A549 (cell line): ENCODE results near the gene THRAP3. TPM values are rescaled to one million over a fixed set of nuclear protein-coding genes. Genes with fewer than 3 reads are reported as not detected.

ENCODE experiments used
- ATAC-seq, 2 experiments: fragments of 200-7000 bp in 1 of 2; fragments of >200 bp in 1 of 2; cut with Nextera tagmentation in 1 of 2; cut with Tn5 transposase in 1 of 2; 3 replicates each; pipeline versions ENCODE4 v1.8.0 to v1.9.1; 2018 to 2020; ENCODE audit warnings: mild to moderate bottlenecking in 1 of 2, moderate library complexity in 1 of 2
- CTCF ChIA-PET: fragments of 300-600 bp; sonication (Branson Sonifier 250); formaldehyde crosslinking; extraction: SDS; loops from one replicate; lab custom pipeline; 2021; ENCODE audit warnings: antibody characterized with exemption, inconsistent platforms; lab: Yijun Ruan, JAX
- POLR2A ChIA-PET: fragments of 350-600 bp; formaldehyde crosslinking; extraction: SDS; loops from one replicate; lab custom pipeline; 2021; ENCODE audit warnings: antibody characterized with exemption, inconsistent platforms; lab: Yijun Ruan, JAX
- DNase-seq, 2 experiments: peaks; one replicate each; pipeline versions ENCODE4 v3.0.0 to v3.0.0-alpha.2; 2011 to 2016; ENCODE audit warnings: low read depth in 1 of 2, low spot score in 1 of 2
- FAIRE-seq: peaks from 2 replicates; lab custom pipeline; 2011; peaks lifted over from hg19 to GRCh38; lab: Jason Lieb, UNC
- H3K27ac ChIP-seq, 2 experiments: fragments of >200 bp; sonication (Bioruptor Twin); formaldehyde crosslinking; 3 replicates each; pipeline ENCODE4 v1.5.1; 2016 to 2017
- H3K4me1 ChIP-seq: fragments of >200 bp; sonication (Bioruptor Twin); formaldehyde crosslinking; 3 replicates; pipeline ENCODE4 v1.6.1; 2016
- H3K4me2 ChIP-seq: fragments of >200 bp; sonication (Bioruptor Twin); formaldehyde crosslinking; 3 replicates; pipeline ENCODE4 v1.6.1; 2016
- H3K4me3 ChIP-seq: fragments of >200 bp; sonication (Bioruptor Twin); formaldehyde crosslinking; 3 replicates; pipeline ENCODE4 v1.5.1; 2016
- H3K9me3 ChIP-seq: fragments of >200 bp; sonication (Bioruptor Twin); formaldehyde crosslinking; 3 replicates; pipeline ENCODE4 v1.6.1; 2016
- BHLHE40 ChIP-seq: IDR thresholded peaks from 2 replicates; pipeline ENCODE4 v1.6.1; 2012; ENCODE audit warnings: low read depth, low read length, inconsistent platforms
- CBX2 ChIP-seq: fragments of 200-600 bp; sonication (generic); IDR thresholded peaks from 2 replicates; pipeline ENCODE4 v1.6.1; 2016; ENCODE audit warnings: low read depth, mild to moderate bottlenecking, borderline replicate concordance
- CBX8 ChIP-seq: fragments of 200-600 bp; sonication (generic); IDR thresholded peaks from 2 replicates; pipeline ENCODE4 v1.6.1; 2016
- CEBPB ChIP-seq, 2 experiments: fragments of >200 bp in 1 of 2; sonication (Bioruptor Twin) in 1 of 2; formaldehyde crosslinking in 1 of 2; IDR thresholded peaks; 2 replicates each; pipeline ENCODE4 v1.6.1; 2012 to 2016
- CHD4 ChIP-seq: fragments of 200-600 bp; sonication (generic); IDR thresholded peaks from 2 replicates; pipeline ENCODE4 v1.6.1; 2016; ENCODE audit warnings: antibody characterized with exemption, mild to moderate bottlenecking, borderline replicate concordance
- EHF ChIP-seq: fragments of 250-450 bp; sonication (Bioruptor Pico); IDR thresholded peaks from 2 replicates; pipeline ENCODE4 v1.5.0; 2020; ENCODE audit warnings: mild to moderate bottlenecking
- ESRRA ChIP-seq: fragments of 150-350 bp; IDR thresholded peaks from 2 replicates; pipeline ENCODE4 v1.6.1; 2014; ENCODE audit warnings: mild to moderate bottlenecking, low read length, borderline replicate concordance
- FOXS1 ChIP-seq: fragments of 250-450 bp; sonication (Bioruptor Pico); IDR thresholded peaks from 2 replicates; pipeline ENCODE4 v1.5.0; 2020; ENCODE audit warnings: mild to moderate bottlenecking, moderate library complexity
- HEYL ChIP-seq: fragments of 250-450 bp; sonication (Bioruptor Pico); IDR thresholded peaks from 2 replicates; pipeline ENCODE4 v1.8.0; 2021; ENCODE audit warnings: mild to moderate bottlenecking, moderate library complexity
- HOXA7 ChIP-seq: fragments of 250-450 bp; sonication (Bioruptor Pico); IDR thresholded peaks from 2 replicates; pipeline ENCODE4 v1.5.0; 2020; ENCODE audit warnings: mild to moderate bottlenecking, moderate library complexity
- HOXB5 ChIP-seq: fragments of 250-450 bp; sonication (Bioruptor Pico); IDR thresholded peaks from 2 replicates; pipeline ENCODE4 v1.5.0; 2020; ENCODE audit warnings: mild to moderate bottlenecking, moderate library complexity
- JUN ChIP-seq, 2 experiments: fragments of >200 bp; sonication (Bioruptor Twin); formaldehyde crosslinking; IDR thresholded peaks; 2 replicates in 1 of 2; 3 replicates in 1 of 2; pipeline ENCODE4 v1.6.1; 2016 to 2017
- KDM1A ChIP-seq: fragments of 200-600 bp; sonication (generic); IDR thresholded peaks from 2 replicates; pipeline ENCODE4 v1.6.1; 2016; ENCODE audit warnings: low read depth, mild to moderate bottlenecking
- MAZ ChIP-seq: fragments of 150-350 bp; IDR thresholded peaks from 2 replicates; pipeline ENCODE4 v1.6.1; 2014; ENCODE audit warnings: antibody characterized with exemption, low read depth, low read length, borderline replicate concordance
- MYC ChIP-seq: IDR thresholded peaks from 2 replicates; pipeline ENCODE4 v1.6.1; 2012; ENCODE audit warnings: mild to moderate bottlenecking, inconsistent platforms, low read length, improper control_type of control experiment, borderline replicate concordance
- NFE2L2 ChIP-seq: fragments of 150-350 bp; conservative IDR thresholded peaks from 2 replicates; pipeline ENCODE4 v1.6.1; 2014; ENCODE audit warnings: low read length
- PHF8 ChIP-seq: fragments of 200-600 bp; sonication (generic); IDR thresholded peaks from 2 replicates; pipeline ENCODE4 v1.6.1; 2016; ENCODE audit warnings: low read depth, mild to moderate bottlenecking, antibody characterized with exemption, moderate library complexity, borderline replicate concordance
- POLR2A ChIP-seq: IDR thresholded peaks from 2 replicates; pipeline ENCODE4 v1.6.1; 2012; ENCODE audit warnings: mild to moderate bottlenecking, low read length
- POLR2AphosphoS2 ChIP-seq: conservative IDR thresholded peaks from 2 replicates; pipeline ENCODE4 v1.6.1; 2012; ENCODE audit warnings: low read length, improper control_type of control experiment, inconsistent platforms
- RAD21 ChIP-seq, 2 experiments: fragments of >200 bp in 1 of 2; sonication (Bioruptor Twin) in 1 of 2; formaldehyde crosslinking in 1 of 2; IDR thresholded peaks in 1 of 2; conservative IDR thresholded peaks in 1 of 2; 2 replicates in 1 of 2; 3 replicates in 1 of 2; pipeline ENCODE4 v1.6.1; 2012 to 2018; ENCODE audit warnings: inconsistent platforms in 1 of 2
- RCOR1 ChIP-seq: fragments of 150-350 bp; IDR thresholded peaks from 2 replicates; pipeline ENCODE4 v1.6.1; 2014; ENCODE audit warnings: antibody characterized with exemption, low read length, low read depth
- SMC3 ChIP-seq: fragments of >200 bp; sonication (Bioruptor Twin); formaldehyde crosslinking; IDR thresholded peaks from 3 replicates; pipeline ENCODE4 v1.6.1; 2018; ENCODE audit warnings: inconsistent platforms
- SREBF2 ChIP-seq: fragments of 450-650 bp; IDR thresholded peaks from 2 replicates; pipeline ENCODE4 v1.6.1; 2014; ENCODE audit warnings: mild to moderate bottlenecking, moderate library complexity
- TFCP2L1 ChIP-seq: fragments of 250-450 bp; sonication (Bioruptor Pico); IDR thresholded peaks from 2 replicates; pipeline ENCODE4 v1.5.0; 2021; ENCODE audit warnings: mild to moderate bottlenecking
- ZC3H11A ChIP-seq: fragments of 450-650 bp; IDR thresholded peaks from 2 replicates; pipeline ENCODE4 v1.6.1; 2014; ENCODE audit warnings: antibody characterized with exemption, mild to moderate bottlenecking
- ZFP36 ChIP-seq: fragments of 450-650 bp; IDR thresholded peaks from 2 replicates; pipeline ENCODE4 v1.6.1; 2014; ENCODE audit warnings: borderline replicate concordance; ENCODE audit not compliant: partially characterized antibody
- ZNF302 ChIP-seq: fragments of 250-450 bp; sonication (Bioruptor Pico); IDR thresholded peaks from 2 replicates; pipeline ENCODE4 v1.9.0; 2021; ENCODE audit warnings: inconsistent platforms, mild to moderate bottlenecking, moderate library complexity
- WGBS: methylation state at CpG from one replicate; pipeline ENCODE4 v1.1.6; 2017; ENCODE audit errors: missing lambda C conversion rate; 5-methylcytosine and 5-hydroxymethylcytosine counted together
- polyA plus RNA-seq, 4 experiments: library from polyadenylated mRNA; depleted of rRNA in 3 of 4; stranded (reverse); fragments of >200 nt; fragmentation: RNase III in 1 of 4; extraction: RNeasy Plus Mini Kit Qiagen cat#74134 plus additional on column Dnase treatment in 1 of 4; gene quantifications; 2 replicates in 3 of 4; 3 replicates in 1 of 4; pipeline ENCODE4 v1.2.3, GENCODE V29; 2011 to 2017
- TF ChIP-seq, protein P1 (sequence below): IDR thresholded peaks from 2 replicates; pipeline ENCODE4 v1.6.1; 2012
- TF ChIP-seq, protein P2 (sequence below): fragments of 450-650 bp; IDR thresholded peaks from 2 replicates; pipeline ENCODE4 v1.6.1; 2014; ENCODE audit warnings: antibody characterized with exemption
- TF ChIP-seq, protein P3 (sequence below): fragments of 200-600 bp; sonication (generic); IDR thresholded peaks from 2 replicates; pipeline ENCODE4 v1.6.1; 2016; ENCODE audit warnings: antibody characterized with exemption, mild to moderate bottlenecking, moderate library complexity
- TF ChIP-seq, protein P4 (sequence below): fragments of >200 bp; sonication (Bioruptor Twin); formaldehyde crosslinking; IDR thresholded peaks from 3 replicates; pipeline ENCODE4 v1.6.1; 2016

Gene THRAP3
- polyA plus RNA-seq, 2 of the 4 experiments (the other 2 are of a cell fraction), result 60.0 to 60.7 TPM

DNA sequence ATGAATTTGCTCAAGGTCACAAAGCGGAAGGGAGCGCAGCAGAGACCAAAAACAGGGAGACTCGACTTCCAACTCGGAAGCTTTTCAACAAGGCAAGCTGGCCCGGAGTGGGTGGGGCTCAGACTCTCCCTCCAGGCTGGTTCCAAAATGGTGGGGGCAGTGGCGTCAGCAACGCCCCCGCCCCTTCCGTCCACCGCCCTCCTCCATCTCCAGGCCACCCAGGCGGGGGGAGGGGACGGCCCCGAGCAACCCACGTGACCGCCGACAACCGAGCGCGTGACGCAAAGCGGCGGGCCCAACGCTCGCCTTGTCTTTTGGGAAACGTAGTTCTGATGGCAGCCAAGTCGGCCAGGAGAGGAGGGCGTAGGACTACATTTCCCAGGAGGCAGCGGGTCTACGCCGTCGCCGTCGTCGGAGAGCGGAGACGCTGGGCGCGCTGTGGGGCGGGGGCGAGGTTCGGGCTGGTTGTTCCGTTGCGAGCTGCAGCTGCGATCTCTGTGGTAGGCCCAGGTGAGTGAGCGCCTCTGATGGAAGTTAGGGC is at the start of gene THRAP3 (continued):
- TF ChIP-seq TFCP2L1 (CRISPR knock-in tag) (no peak), HEYL (no peak), NFE2L2 (no peak), HOXA7 (CRISPR knock-in tag) (no peak), SMC3 (no peak), ESRRA (no peak), MAZ (0 out of 2 replicates have a peak, but pooled peaks have one; percentile 55), CBX8 (no peak), POLR2A (peak; percentile 46), PHF8 (no peak), KDM1A (no peak), ZFP36 (no peak), EHF (CRISPR knock-in tag) (no peak), JUN (IDR thresholded peaks at IDR 0.05) (peak; percentile 16 to 74; a peak in 3 of 5 replicates), POLR2AphosphoS2 (no peak), CHD4 (no peak), RCOR1 (no peak), BHLHE40 (0 out of 2 replicates have a peak, but pooled peaks have one; percentile 7), SREBF2 (no peak), FOXS1 (CRISPR knock-in tag) (no peak), ZNF302 (CRISPR knock-in tag) (no peak)
- TF ChIP-seq, protein P1, sequence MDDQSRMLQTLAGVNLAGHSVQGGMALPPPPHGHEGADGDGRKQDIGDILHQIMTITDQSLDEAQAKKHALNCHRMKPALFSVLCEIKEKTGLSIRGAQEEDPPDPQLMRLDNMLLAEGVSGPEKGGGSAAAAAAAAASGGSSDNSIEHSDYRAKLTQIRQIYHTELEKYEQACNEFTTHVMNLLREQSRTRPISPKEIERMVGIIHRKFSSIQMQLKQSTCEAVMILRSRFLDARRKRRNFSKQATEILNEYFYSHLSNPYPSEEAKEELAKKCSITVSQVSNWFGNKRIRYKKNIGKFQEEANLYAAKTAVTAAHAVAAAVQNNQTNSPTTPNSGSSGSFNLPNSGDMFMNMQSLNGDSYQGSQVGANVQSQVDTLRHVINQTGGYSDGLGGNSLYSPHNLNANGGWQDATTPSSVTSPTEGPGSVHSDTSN, result no peak; the same call in 1 of the 2 replicates
- TF ChIP-seq, protein P2, sequence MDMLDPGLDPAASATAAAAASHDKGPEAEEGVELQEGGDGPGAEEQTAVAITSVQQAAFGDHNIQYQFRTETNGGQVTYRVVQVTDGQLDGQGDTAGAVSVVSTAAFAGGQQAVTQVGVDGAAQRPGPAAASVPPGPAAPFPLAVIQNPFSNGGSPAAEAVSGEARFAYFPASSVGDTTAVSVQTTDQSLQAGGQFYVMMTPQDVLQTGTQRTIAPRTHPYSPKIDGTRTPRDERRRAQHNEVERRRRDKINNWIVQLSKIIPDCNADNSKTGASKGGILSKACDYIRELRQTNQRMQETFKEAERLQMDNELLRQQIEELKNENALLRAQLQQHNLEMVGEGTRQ, result peak; percentile 99
- TF ChIP-seq, protein P3, sequence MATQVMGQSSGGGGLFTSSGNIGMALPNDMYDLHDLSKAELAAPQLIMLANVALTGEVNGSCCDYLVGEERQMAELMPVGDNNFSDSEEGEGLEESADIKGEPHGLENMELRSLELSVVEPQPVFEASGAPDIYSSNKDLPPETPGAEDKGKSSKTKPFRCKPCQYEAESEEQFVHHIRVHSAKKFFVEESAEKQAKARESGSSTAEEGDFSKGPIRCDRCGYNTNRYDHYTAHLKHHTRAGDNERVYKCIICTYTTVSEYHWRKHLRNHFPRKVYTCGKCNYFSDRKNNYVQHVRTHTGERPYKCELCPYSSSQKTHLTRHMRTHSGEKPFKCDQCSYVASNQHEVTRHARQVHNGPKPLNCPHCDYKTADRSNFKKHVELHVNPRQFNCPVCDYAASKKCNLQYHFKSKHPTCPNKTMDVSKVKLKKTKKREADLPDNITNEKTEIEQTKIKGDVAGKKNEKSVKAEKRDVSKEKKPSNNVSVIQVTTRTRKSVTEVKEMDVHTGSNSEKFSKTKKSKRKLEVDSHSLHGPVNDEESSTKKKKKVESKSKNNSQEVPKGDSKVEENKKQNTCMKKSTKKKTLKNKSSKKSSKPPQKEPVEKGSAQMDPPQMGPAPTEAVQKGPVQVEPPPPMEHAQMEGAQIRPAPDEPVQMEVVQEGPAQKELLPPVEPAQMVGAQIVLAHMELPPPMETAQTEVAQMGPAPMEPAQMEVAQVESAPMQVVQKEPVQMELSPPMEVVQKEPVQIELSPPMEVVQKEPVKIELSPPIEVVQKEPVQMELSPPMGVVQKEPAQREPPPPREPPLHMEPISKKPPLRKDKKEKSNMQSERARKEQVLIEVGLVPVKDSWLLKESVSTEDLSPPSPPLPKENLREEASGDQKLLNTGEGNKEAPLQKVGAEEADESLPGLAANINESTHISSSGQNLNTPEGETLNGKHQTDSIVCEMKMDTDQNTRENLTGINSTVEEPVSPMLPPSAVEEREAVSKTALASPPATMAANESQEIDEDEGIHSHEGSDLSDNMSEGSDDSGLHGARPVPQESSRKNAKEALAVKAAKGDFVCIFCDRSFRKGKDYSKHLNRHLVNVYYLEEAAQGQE, result no peak
- TF ChIP-seq, all 56 proteins: peak for 10

DNA sequence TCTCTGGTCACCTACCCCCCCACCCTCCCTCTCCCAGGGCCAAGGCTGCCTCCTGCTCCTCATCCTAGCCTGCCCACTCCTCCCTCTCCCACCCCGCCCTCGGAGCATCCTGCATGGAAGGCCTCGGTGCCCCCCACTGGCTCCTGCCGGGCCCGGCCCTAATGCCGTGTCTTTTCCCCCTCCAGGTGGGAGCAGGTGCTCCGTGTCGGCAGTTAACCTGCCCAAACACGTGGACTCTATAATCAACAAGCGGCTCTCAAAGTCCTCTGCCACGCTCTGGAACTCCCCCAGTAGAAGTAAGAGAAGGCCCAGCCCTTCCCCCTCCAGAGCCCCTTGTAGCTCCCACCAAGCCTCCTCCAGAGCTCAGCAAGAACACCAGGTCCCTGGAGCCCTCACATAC is 49.5 kb upstream of the THRAP3 start:
- DNase-seq (no peak), ATAC-seq (no peak), FAIRE-seq (no peak)
- Histone ChIP-seq H3K27ac (0 out of 6 replicates have a peak overlapping the region, but pooled peaks of 1 of the 2 experiments have one; percentile 26), H3K4me3 (no peak overlapping the region), H3K4me1 (peaks cover 18% of the 10 kb centered on the region), H3K4me2 (no peak overlapping the region), H3K9me3 (no peaks in the 10 kb centered on the region)
- ChIA-PET POLR2A (no interaction called here), CTCF (interaction anchor here (0.5 to 8.0 kb wide), 4 partner anchors 14 to 168 kb away, joined by 3 to 54 read pairs (median 6); partner anchors contain the start of gene TRAPPC3)
- 65% methylated on average over 4 of the region's 11 CpGs for WGBS
- TF ChIP-seq MYC (no peak), CBX2 (no peak), HOXB5 (CRISPR knock-in tag) (no peak), HOXA7 (CRISPR knock-in tag) (no peak), CEBPB (IDR thresholded peaks at IDR 0.05) (no peak), ZC3H11A (no peak), NFE2L2 (no peak), RAD21 (conservative IDR thresholded peaks at IDR 0.05 in 1 of 2, IDR thresholded peaks at IDR 0.05 in 1 of 2) (no peak)
- TF ChIP-seq, protein P4, sequence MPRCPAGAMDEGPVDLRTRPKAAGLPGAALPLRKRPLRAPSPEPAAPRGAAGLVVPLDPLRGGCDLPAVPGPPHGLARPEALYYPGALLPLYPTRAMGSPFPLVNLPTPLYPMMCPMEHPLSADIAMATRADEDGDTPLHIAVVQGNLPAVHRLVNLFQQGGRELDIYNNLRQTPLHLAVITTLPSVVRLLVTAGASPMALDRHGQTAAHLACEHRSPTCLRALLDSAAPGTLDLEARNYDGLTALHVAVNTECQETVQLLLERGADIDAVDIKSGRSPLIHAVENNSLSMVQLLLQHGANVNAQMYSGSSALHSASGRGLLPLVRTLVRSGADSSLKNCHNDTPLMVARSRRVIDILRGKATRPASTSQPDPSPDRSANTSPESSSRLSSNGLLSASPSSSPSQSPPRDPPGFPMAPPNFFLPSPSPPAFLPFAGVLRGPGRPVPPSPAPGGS, result no peak
